IPS DF 19.7 (cell line): ENCODE data around the gene CASKIN2.

Experiments
- DNase-seq: peaks from one replicate; pipeline ENCODE4 v3.0.0-alpha.2; 2013; ENCODE audit warnings: low read depth, low spot score

The CASKIN2 gene

DNA sequence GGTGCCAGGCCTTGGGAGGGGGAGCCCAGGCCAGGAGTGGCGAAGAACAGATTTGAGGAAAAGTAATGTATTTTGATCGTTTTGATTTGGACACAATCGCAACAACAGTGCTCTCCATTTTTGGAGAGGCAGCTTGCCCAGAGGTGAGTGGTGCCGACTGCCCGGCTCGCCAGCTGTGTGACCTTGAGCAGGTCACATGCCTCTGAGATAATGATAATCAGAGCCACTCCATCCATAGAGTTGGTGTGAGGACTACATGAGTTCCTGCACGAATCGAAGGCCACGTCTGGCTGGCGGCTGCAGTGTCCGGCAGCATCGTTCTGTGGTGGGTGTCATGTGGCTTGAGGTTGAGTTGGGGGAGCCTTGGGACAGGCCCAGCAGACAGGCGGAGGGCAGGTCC lies 30.8 kb upstream of the CASKIN2 start:
- DNase-seq, result no peak

DNA sequence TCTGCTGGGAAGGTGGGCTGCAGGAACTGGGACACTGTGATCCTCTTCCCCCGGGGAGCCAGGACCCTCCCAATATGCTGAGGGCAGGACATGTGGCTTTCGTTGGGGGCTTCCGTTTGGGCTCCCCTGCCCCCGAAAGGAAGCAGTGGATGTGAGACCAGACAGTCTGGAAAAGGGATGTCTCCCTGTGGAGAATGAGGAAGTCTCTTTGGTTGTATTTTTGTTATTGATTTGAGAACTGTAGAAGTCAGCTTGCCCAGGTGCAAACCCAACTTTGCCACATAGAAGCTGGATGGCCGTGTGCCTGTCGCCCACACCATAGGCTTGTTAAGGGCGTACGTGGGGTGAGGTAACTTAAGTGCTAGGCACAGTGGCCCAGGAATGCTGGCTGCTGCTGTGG lies 28.9 kb upstream of the CASKIN2 start:
- no peak for DNase-seq

GRCh38 chr17:75542728-75543336 lies 27.5 kb upstream of the CASKIN2 start:
- no peak for DNase-seq

DNA sequence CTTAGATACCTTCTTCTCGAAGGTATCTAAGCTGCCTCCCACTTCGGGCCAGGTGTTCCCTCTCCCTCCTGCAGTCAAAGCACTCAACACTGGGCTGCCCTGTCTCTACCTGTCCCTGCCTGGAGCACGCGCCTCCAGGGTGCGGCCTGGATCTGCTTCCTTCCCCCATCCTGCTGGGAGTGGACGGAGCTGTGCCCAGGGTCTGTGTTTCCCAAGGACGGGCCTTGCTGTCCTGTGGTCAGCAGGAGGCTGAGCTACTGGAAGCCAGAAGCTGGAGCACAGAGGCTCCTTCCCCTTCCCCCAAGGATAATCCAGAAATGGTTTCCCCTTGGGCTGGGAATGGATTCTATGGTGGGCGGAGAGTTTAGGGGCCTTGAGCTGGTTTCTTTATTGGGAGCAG lies 26.9 kb upstream of the CASKIN2 start:
- DNase-seq, result no peak

- DNase-seq, result no peak
These were observed 25.7 kb upstream of the CASKIN2 start for GRCh38 chr17:75540923-75541503.

- no peak for DNase-seq
These were observed 24.8 kb upstream of the CASKIN2 start for GRCh38 chr17:75539967-75540729.

- DNase-seq, result no peak
These were observed 21.0 kb upstream of the CASKIN2 start for GRCh38 chr17:75536366-75536765.

DNA sequence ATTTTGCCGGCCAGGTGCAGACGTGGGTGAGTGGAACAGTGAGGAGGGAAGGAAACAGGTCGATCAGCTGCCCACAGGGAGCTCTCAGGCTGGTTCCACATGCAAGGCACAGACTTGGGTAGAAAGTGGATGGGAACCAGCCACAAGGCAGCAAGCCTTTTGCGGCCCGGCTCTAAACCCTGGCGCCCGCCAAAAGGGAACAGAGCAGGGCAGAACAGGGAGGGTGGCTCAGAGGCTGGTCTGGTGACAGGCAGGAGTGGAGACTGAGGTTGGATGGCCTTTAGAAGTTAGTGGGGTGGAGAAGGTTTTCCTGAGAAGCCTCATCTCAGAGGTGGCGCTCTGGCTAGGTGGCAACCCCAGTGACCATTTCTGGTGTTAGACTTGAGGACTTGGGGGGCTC lies 20.5 kb upstream of the CASKIN2 start:
- DNase-seq, result no peak

DNA sequence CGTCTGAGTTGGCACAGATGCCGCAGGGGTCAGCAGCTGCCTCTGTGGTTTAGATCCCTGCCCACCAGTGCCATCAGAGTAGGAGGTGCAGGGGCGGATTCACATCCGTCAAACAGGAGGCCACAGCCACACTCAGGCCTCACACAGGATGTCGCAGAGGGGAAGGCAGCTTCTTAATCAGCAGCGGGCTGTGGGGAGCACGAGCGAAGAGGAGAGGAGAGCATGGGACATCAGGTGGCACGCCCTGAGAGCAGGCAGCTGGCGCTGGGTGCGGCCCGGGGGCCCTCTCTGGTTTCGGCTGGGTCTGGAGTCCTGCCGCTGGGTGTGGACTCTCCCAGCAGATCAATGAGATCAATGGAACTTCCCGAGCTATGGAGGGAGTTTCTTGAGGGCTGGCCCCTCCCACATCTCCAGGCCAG lies 19.8 kb upstream of the CASKIN2 start:
- no peak for DNase-seq

- DNase-seq, result no peak
These were observed 16.4 kb upstream of the CASKIN2 start for GRCh38 chr17:75531721-75532072.

- no peak for DNase-seq
These were observed 15.7 kb upstream of the CASKIN2 start for GRCh38 chr17:75530837-75531720.

GRCh38 chr17:75526555-75527270 lies 11.4 kb upstream of the CASKIN2 start:
- no peak for DNase-seq

GRCh38 chr17:75525806-75526554 lies 10.6 kb upstream of the CASKIN2 start:
- DNase-seq, result no peak

DNA sequence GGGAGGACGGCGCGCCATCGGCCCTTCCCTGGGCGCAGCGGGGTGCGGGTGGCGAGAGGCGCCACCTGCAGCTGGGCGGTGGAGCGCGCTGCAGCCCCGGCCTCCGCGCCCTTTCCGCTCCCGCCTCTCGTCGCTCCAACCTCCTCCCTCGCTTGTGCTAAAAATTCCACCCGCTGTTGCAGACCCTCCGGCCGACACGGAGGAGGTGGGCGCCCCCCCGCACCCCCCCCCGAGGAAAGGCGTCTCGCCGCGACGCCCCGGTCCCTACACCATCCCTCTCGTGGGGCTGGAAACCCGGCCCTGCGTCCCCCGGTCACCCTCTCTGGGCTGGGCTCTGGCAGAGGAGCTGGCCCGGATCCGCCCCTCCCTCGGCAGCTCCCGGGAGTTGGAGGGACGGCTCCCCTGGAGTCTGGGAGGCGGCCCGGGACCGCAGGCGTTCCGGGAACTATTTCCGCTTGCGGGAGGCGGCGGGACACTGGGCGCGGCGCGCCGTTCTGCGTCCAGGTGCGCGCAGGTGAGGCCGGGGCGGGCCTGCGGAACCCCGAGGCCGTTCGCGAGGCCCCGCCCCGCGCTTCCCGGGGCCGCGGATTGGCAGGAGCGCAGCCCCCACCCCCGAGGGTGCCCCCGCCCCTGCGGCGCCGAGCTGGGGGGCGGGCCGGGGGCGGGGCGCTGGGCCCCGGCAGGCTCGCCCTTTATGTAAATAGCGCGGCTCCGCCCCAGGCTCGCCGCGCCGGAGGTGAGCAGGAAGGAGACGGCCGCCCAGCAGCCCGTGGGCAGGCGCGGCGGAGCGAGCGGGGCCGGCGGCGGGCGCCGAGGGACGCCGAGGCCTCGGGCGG lies 9.9 kb upstream of the CASKIN2 start, which contains the start of gene LLGL2:
Gene LLGL2 (plus strand): TSS at position 728 of the 836 bp plus-strand sequence. CDS start 17,730 bp downstream, outside the sequence.
- no peak for DNase-seq

GRCh38 chr17:75524269-75524969 lies 9.1 kb upstream of the CASKIN2 start:
- DNase-seq, result no peak

- DNase-seq, result no peak
These were observed 8.3 kb upstream of the CASKIN2 start for GRCh38 chr17:75523647-75524046.

GRCh38 chr17:75521951-75522727 lies 6.8 kb upstream of the CASKIN2 start:
- DNase-seq, result no peak

DNA sequence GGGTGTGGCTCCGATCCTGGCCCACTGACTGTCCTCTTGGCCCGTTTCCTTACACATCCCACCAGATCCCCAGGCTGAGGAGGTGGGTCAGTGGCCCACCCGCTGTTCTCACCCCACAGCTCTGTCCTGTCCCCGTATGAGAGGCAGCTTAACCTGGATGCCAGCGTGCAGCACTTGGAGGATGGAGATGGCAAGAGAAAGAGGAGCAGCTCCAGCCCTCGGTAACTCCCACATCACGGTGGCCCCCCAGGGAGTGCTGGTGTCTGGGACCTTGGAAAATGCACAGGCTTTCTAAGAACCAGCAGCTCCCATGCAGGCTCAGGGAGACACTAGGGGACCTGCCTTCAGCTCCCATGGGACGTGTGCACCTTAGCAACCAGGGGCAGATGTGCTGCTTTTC lies 6.0 kb upstream of the CASKIN2 start:
- DNase-seq, result no peak
